SKM-1 (cell line): ENCODE measurements around the gene PACRGL.
"Not testable (repeated sequence)": the region's sequence is repeated elsewhere in the genome, so short reads cannot be mapped to it uniquely, and the experiment has no call there.

Experiments used
- DNase-seq: peaks from one replicate; lab custom pipeline; 2025; ENCODE audit not compliant: unreplicated experiment; lab: John Stamatoyannopoulos, UW

The PACRGL gene

GRCh38 chr4:20723019-20723418, 22.8 kb downstream of the PACRGL start:
- DNase-seq: no peak

DNA sequence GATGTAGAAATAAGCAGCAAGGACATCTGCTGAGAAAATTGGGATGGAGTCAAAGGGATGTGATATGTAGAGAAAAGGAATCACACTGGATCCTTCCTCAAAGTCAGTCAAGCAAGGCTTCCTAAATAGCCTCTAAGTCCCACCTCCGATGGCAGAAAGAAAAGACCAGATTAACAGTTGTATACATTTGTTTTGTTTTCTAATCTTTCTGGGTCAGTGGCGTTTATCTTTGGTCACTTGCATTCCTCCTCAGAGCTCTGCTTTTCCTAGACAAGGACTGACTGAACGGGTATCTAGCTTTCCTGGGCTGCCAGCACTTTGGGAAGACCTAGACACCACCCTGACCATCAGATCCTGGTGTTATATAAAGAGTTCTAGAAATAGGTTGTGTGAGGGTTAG, 23.2 kb downstream of the PACRGL start:
- no peak for DNase-seq

DNA sequence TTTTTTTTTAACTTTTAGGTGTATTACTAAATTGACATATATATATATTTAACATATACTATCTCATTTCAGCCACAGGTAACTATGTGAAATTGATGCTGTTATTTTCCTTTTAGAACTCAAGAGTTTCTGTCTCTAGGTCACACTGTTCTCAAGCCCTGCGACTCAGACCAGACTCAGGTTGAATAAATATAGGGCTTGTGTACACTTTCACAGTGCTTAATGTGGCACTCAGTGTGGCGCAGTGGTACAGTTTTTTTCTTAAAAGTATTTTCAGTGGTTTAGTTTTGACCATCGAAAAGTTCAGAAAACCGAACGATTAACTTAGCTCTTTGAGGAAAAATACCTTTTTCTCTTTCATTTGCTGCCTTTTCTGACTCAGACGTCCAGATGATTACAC, 24.7 kb downstream of the PACRGL start:
- no peak for DNase-seq

DNA sequence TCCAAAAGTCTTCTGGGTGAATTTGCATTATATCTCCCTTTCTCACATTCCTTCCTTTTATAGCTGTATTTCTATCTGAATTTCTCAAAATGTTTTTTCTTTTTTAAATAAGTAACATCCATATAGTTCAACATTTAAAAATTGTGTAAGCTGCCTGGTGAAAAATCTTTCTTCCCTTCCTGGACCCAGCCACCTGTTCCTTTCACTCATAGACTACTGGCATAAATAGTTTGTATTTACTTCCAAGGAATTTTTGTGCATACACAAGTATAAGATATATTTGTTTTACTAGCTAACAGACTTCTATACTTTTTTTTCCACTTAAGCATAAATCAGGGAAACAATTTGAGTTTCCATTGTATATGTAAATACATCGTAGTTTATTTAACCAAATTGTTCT, 35.7 kb downstream of the PACRGL start:
- no peak for DNase-seq

- not testable (repeated sequence) for DNase-seq
Measured at GRCh38 chr4:20746000-20746399, 45.7 kb downstream of the PACRGL start.

DNA sequence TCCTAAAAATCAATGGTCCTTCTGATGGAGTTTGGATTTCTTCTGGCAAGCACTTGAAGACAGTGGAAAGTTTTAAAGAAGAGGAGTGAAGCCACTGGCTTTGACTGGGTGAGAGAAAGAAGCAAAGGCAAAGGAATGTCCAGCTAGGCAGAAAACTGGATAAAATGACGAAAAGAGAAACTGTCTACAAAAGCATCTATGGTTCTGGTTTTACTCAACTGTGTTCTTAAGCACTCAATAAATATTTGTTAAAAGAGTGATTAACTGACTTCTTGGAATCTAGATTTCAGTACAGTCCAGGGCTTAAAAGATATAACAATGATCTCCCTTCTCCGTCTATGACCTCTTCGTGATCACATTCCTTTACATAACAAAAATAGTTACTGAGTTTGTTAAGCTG, 52.4 kb downstream of the PACRGL start:
- no peak for DNase-seq

DNA sequence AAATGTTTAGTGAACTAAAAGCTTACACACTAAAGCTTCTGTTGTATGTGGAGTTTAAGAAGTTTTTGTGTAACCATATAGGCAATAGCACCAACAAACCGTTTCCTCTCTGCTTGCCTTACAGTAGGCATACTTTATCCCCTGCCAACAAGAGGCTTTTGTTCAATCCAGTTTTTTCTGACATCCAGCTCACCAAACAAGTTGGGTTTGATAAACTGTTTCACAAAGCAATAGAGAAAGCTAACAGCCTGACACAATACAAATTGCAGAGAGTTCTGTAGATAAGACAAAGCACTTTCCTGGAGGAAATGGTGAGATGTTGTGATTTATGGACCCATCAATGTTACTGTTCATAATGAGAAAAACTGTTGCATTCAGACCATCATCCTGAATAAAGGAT, 53.8 kb downstream of the PACRGL start:
- DNase-seq: no peak

DNA sequence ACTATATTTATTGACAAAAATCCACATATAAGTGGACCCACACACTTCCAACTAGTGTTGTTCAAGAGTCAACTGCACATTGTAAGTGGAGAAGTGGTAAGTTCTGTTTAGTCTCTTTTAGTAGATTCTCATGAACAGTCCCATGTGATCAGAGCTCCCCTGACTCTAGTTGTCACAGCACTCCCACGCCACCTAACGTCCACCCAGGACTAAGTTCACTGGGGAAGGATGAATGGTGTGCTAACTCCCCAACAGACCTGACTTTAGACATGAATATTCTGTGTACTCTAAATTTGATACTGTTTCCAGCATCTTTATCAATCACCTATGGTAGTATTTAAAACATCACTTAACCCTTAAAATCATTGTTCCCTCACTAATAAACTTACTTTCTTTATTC, 59.8 kb downstream of the PACRGL start:
- DNase-seq: no peak

DNA sequence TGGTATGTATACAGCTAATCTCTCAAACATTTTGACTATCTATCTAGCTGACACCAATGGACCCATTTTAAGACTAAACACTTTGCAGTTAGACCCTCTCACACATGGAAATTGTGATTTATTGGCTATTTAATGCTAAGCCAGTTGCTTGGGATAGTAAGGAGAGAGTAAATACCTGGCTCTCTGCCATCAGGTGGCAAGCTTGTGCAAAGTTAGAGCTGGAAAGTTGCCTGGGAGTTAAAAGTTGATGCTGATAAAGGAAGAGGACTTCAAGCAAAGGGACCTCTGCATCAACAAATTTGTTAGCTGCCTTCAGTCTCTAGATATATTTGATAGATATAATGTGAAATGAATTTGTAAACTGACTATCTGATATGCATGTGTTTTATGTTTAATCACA, 61.1 kb downstream of the PACRGL start:
- DNase-seq: no peak

DNA sequence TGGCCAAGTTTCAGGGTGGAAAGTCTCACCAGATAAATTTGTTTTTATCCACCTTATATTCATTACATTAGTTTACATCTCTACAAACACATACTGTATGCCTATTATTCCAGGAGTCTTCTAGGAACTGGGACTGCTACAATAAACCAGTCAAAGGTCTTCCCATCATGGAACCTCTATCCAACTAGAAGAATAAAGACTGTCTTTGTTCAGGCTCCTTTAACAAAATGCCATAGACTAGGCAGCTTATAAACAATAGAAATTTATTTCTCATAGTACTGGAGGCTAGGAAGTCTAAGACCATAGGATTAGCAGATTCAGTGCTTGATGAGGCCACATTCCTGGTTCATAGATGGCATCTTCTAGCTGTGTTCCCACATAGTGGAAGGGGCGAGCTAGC, 61.6 kb downstream of the PACRGL start:
- DNase-seq: no peak

DNA sequence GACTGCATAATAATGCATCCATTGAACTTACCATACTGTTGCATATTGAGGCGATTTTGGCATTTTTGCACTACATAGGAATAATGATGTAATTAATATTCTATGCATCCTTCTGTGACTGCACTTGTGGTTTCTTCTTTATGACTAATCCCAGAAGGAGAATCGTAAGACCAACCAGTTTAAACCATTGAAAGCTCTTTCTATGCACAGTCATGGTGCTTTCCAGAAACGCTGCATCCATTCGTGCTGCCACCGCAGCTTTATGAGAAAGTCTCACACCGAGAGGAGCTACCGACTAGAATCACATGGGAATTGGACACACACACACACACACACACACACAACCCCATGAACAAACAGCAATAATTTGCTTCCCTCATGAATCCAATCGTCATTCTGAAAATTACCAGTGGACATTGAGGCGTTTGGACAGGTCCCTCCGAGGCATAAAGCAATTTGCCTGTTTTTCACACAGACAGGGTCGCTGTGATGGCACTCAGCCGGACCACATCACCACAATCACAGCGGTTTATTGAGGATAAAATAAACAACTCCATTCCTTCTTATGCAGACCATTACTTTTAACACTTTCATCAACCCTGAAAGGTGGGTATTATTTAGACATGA, 64.2 kb downstream of the PACRGL start:
- no peak for DNase-seq

DNA sequence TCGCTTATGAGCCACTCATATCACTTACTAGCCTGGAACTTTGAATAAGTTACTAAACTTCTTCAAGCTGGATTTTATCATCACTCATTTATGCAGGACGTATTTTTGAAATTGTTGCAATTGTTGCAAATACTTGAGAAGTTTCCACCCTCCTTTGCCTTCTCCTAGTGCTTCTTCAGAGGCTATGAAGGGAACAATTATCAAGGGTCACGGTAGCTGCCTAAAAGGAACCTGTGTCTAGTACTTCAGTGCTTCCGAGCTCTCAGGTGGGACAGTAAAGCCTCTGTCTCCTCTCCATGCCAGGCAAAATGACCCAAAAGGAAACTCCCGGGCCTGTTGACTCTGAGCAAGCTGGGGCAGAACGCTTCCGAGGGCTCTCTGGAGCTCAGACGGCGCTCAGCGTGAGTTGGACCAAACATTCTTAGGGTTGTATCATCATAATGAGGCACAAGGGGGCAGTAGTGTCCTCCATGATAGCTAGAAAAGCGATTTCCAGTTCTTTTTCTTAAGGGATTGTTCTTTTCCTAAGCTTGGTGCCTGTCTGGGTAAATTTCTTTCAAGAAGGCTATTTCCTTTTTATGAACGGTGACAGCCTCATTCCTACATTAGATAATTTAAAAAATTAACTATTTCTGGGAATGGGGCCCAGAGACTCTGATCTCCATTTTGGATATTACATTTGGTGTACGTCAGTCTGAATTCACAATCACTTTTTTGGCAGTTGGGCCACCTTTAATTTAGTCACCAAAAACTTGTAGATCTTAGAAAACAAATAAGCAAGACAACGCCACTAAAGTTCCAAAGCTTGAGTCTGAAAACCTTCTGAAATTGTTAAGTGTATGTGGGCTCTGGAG, 73.1 kb downstream of the PACRGL start:
- DNase-seq: no peak

DNA sequence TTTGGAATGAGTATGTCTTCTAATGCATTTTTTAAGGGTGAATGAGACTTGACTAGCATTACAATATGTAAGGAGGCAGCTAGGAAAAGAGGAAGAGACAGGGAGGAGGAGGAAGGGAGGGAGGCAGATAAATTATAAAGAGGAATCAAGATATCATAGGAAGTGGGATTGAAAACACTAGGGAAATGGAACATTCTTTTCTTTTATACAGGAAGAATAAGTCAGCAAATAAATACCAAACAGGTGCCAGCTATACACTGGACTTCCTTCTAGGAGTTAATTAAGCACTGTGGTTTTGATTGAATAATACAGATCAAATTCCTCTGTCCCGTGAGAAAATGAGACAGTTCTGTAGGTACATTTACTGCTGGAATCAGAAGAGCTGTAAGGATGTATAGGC, 78.6 kb downstream of the PACRGL start:
- no peak for DNase-seq

- not testable (repeated sequence) for DNase-seq
Measured at GRCh38 chr4:20783134-20783533, 82.9 kb downstream of the PACRGL start.

DNA sequence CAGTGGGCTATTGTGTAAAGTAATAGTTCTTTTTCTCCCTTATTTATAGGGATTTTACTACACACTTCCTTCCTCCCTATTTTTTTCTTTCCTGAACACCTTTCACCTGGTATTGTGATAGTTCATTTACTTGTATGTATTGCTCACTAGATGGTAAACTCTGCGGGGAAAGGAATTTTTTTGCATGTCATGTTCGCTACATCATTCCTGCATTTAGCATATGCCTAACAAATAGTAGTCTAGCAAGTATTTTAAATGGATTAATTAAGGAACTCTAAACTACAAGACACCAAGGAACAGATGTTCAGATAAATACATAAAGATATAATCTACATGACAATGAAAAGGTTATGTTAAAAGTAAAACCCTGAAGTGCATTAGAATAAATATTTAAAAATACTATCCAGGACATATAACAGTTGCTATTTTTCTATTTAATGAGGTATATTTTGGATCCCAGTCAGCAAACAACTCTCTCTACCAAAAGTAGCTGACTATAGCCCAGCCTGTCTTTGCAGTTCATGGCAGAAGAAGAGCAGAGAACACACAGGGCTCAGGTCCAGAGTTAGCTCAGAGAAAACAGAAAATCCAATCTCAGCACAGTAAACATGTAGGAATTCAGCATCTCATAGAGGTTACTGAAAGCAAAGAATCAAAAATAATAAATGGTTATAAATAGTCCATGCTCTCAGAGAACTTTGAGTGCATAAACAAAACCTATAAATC, 87.8 kb downstream of the PACRGL start:
- no peak for DNase-seq
